SK-N-SH (cell line): ENCODE results near the gene SECISBP2L. TPM values are rescaled to one million over a fixed set of nuclear protein-coding genes. Genes with fewer than 3 reads are reported as not detected.

Source experiments
- CTCF ChIA-PET: fragments of 300-600, 350-600 bp; formaldehyde crosslinking; extraction: SDS; loops from one replicate; lab custom pipeline; 2021; lab: Yijun Ruan, JAX
- POLR2A ChIA-PET: fragments of 350-600 bp; sonication (Branson Sonifier 250); formaldehyde crosslinking; extraction: SDS; loops from one replicate; lab custom pipeline; 2020; ENCODE audit warnings: antibody characterized with exemption, inconsistent platforms; lab: Yijun Ruan, JAX
- DNase-seq: peaks from one replicate; pipeline ENCODE4 v3.0.0; 2012
- H2AFZ ChIP-seq: fragments of 200-600 bp; sonication (generic); 2 replicates; pipeline ENCODE4 v1.8.1; 2016; ENCODE audit warnings: antibody characterized with exemption, mild to moderate bottlenecking, low read depth
- H3F3A ChIP-seq: fragments of 200-600 bp; sonication (generic); replicated peaks from 2 replicates; pipeline ENCODE3; 2016; ENCODE audit warnings: antibody characterized with exemption, mild to moderate bottlenecking; ENCODE audit not compliant: insufficient read depth
- H3K27ac ChIP-seq, 2 experiments: fragments of 200-500 bp in 1 of 2; fragments of 200-600 bp in 1 of 2; sonication (Bioruptor generic) in 1 of 2; sonication (generic), shearing (Covaris generic) in 1 of 2; 2 replicates each; pipeline versions ENCODE4 v1.5.1 to v1.6.1; 2014 to 2016; ENCODE audit warnings: low read depth in 2 of 2, inconsistent platforms in 1 of 2, low read length in 1 of 2, mild to moderate bottlenecking in 1 of 2, mixed read lengths in 1 of 2
- H3K27me3 ChIP-seq: fragments of 200-600 bp; sonication (generic), shearing (Covaris generic); 2 replicates; pipeline ENCODE4 v1.6.1; 2016; ENCODE audit warnings: mixed run types; ENCODE audit not compliant: insufficient read depth
- H3K36me3 ChIP-seq, 2 experiments: fragments of 200-500 bp in 1 of 2; fragments of 200-600 bp in 1 of 2; sonication (Bioruptor generic) in 1 of 2; sonication (generic) in 1 of 2; replicated peaks in 1 of 2; 2 replicates each; pipeline versions ENCODE3 to v1.5.1; 2014 to 2016; ENCODE audit warnings: low read length in 1 of 2, mild to moderate bottlenecking in 1 of 2; ENCODE audit not compliant: insufficient read depth in 2 of 2, control insufficient read depth in 1 of 2
- H3K4me1 ChIP-seq, 2 experiments: fragments of 200-500 bp in 1 of 2; fragments of 200-600 bp in 1 of 2; sonication (Bioruptor generic) in 1 of 2; sonication (generic), shearing (Covaris generic) in 1 of 2; 2 replicates each; pipeline versions ENCODE4 v1.5.1 to v1.6.1; 2014 to 2016; ENCODE audit warnings: low read depth in 1 of 2, low read length in 1 of 2, mixed run types in 1 of 2; ENCODE audit not compliant: insufficient read depth in 2 of 2, control insufficient read depth in 1 of 2
- H3K4me2 ChIP-seq: fragments of 200-600 bp; sonication (generic), shearing (Covaris generic); 2 replicates; pipeline ENCODE4 v1.6.1; 2017; ENCODE audit warnings: mixed run types
- H3K4me3 ChIP-seq, 2 experiments: fragments of 200-500 bp in 1 of 2; fragments of 200-600 bp in 1 of 2; sonication (Bioruptor generic) in 1 of 2; sonication (generic), shearing (Covaris generic) in 1 of 2; 2 replicates each; pipeline versions ENCODE4 v1.5.1 to v1.8.1; 2014 to 2016; ENCODE audit warnings: low read depth in 2 of 2, inconsistent platforms in 1 of 2, low read length in 1 of 2, mild to moderate bottlenecking in 1 of 2, mixed read lengths in 1 of 2, moderate library complexity in 1 of 2
- H3K79me2 ChIP-seq: fragments of 200-600 bp; sonication (generic); 2 replicates; pipeline ENCODE4 v1.8.1; 2017; ENCODE audit warnings: mild to moderate bottlenecking; ENCODE audit not compliant: insufficient read depth
- H3K9ac ChIP-seq: fragments of 200-600 bp; sonication (generic); 2 replicates; pipeline ENCODE4 v1.6.1; 2017; ENCODE audit warnings: mixed run types
- H3K9me2 ChIP-seq: fragments of 200-600 bp; sonication (generic); 2 replicates; pipeline ENCODE4 v1.6.1; 2017; ENCODE audit warnings: mixed run types
- H3K9me3 ChIP-seq: fragments of 200-600 bp; sonication (generic); 2 replicates; pipeline ENCODE4 v1.6.1; 2017; ENCODE audit warnings: mixed run types, mild to moderate bottlenecking, moderate library complexity
- H4K20me1 ChIP-seq: fragments of 200-600 bp; sonication (generic); 2 replicates; pipeline ENCODE4 v1.6.1; 2017; ENCODE audit warnings: mild to moderate bottlenecking, mixed run types; ENCODE audit not compliant: insufficient read depth
- ELF1 ChIP-seq: IDR thresholded peaks from 2 replicates; pipeline ENCODE4 v1.4.0; 2012
- FOSL2 ChIP-seq: IDR thresholded peaks from 2 replicates; pipeline ENCODE4 v1.4.0; 2012; ENCODE audit warnings: low read depth, mild to moderate bottlenecking, moderate library complexity, borderline replicate concordance
- FOXJ3 ChIP-seq: sonication (generic); formaldehyde crosslinking; IDR thresholded peaks from 2 replicates; pipeline ENCODE4 v1.5.1; 2020; ENCODE audit warnings: mild to moderate bottlenecking, missing genetic modification reagents
- FOXM1 ChIP-seq: IDR thresholded peaks from 2 replicates; pipeline ENCODE4 v1.4.0; 2012; ENCODE audit warnings: low read depth, mild to moderate bottlenecking
- GABPA ChIP-seq: IDR thresholded peaks from 2 replicates; pipeline ENCODE4 v1.4.0; 2012; ENCODE audit warnings: low read depth, mild to moderate bottlenecking
- JUND ChIP-seq: IDR thresholded peaks from 2 replicates; pipeline ENCODE4 v1.4.0; 2012
- MXI1 ChIP-seq: IDR thresholded peaks from 2 replicates; pipeline ENCODE4 v1.6.1; 2012; ENCODE audit warnings: mild to moderate bottlenecking, low read depth, low read length, improper control_type of control experiment
- RFX5 ChIP-seq: IDR thresholded peaks from 2 replicates; pipeline ENCODE4 v1.6.1; 2012; ENCODE audit warnings: mild to moderate bottlenecking, improper control_type of control experiment, low read length
- TAF1 ChIP-seq: IDR thresholded peaks from 2 replicates; pipeline ENCODE4 v1.6.1; 2012; ENCODE audit warnings: low read depth, mild to moderate bottlenecking, low read length, moderate library complexity, borderline replicate concordance
- TCF12 ChIP-seq: IDR thresholded peaks from 2 replicates; pipeline ENCODE4 v1.4.0; 2012
- TEAD4 ChIP-seq: IDR thresholded peaks from 2 replicates; pipeline ENCODE4 v1.4.0; 2012; ENCODE audit warnings: mild to moderate bottlenecking, borderline replicate concordance; ENCODE audit not compliant: insufficient read depth
- YY1 ChIP-seq: IDR thresholded peaks from 2 replicates; pipeline ENCODE4 v1.4.0; 2012; ENCODE audit warnings: low read depth, mild to moderate bottlenecking
- WGBS: methylation state at CpG from one replicate; pipeline ENCODE4 v1.1.6; 2017; ENCODE audit warnings: low lambda C conversion rate; 5-methylcytosine and 5-hydroxymethylcytosine counted together
- polyA plus RNA-seq, 3 experiments: library from polyadenylated mRNA; depleted of rRNA; stranded (reverse); fragments of >200 nt; gene quantifications; 2 replicates each; pipeline ENCODE4 v1.2.3, GENCODE V29; 2012
- TF ChIP-seq, protein P1 (sequence below): IDR thresholded peaks from 2 replicates; pipeline ENCODE4; 2012
- TF ChIP-seq, protein P2 (sequence below): IDR thresholded peaks from 2 replicates; pipeline ENCODE4 v1.4.0; 2012; ENCODE audit warnings: low read depth, borderline replicate concordance
- TF ChIP-seq, protein P3 (sequence below): IDR thresholded peaks from 2 replicates; pipeline ENCODE4 v1.4.0; 2012; ENCODE audit warnings: low read depth
- TF ChIP-seq, protein P4 (sequence below): fragments of 150-350 bp; IDR thresholded peaks from 2 replicates; pipeline ENCODE4 v1.6.1; 2016; ENCODE audit warnings: mild to moderate bottlenecking, low read depth, low read length
- TF ChIP-seq, protein P5 (sequence below): IDR thresholded peaks from 2 replicates; pipeline ENCODE4 v1.6.1; 2012; ENCODE audit warnings: mild to moderate bottlenecking, low read depth, low read length, moderate library complexity
- TF ChIP-seq, protein P6 (sequence below): IDR thresholded peaks from 2 replicates; pipeline ENCODE4 v1.4.0; 2012; ENCODE audit warnings: low read depth, borderline replicate concordance

Gene SECISBP2L
- polyA plus RNA-seq, 1 of the 3 experiments (the other 2 are of a cell fraction), result 6.0 TPM

DNA sequence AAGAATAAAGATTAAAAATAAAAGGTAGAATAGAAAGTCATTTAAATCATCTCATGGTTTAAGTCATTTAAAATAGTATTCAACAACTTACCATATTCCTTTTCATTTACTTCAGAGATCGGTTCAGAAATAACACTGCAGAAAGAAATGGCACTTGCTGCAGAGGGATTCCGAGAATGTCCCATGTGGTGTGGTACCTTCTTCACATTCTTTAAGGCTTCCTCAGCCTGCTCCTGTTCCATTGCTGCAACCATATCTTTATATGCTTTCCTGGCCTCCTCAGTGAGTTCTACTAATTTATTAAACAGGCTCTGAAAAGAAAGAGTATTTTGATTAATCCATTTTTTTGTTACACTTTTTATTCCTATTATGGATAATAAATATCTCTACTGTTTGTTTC, 50.0 kb downstream of the SECISBP2L start:
- H3K9me2 ChIP-seq, result no peaks in the 10 kb centered on the region
- WGBS, result 97% methylated on average over 2 of the region's 2 CpGs
- H3K4me2 ChIP-seq, result no peak overlapping the region
- no peak overlapping the region for H3K27ac ChIP-seq
- H3F3A ChIP-seq, result peaks cover 6% of the 10 kb centered on the region
- no peaks in the 10 kb centered on the region for H3K9me3 ChIP-seq
- H4K20me1 ChIP-seq, result no peaks in the 10 kb centered on the region
- no peak overlapping the region for H3K4me3 ChIP-seq
- no peak overlapping the region for H3K9ac ChIP-seq
- H3K79me2 ChIP-seq, result no peaks in the 10 kb centered on the region
- ChIA-PET CTCF (interaction anchor here (1.0 kb wide), 1 partner anchor 20 kb away, joined by 4 read pairs; no protein-coding TSS in a partner anchor), POLR2A (no interaction called here)
- no peak overlapping the region for H2AFZ ChIP-seq
- H3K4me1 ChIP-seq, result peaks cover 0 to 14% of the 10 kb centered on the region in 2 experiments; a peak in 2 of 4 replicates
- no peak for DNase-seq
- no peaks in the 10 kb centered on the region for H3K27me3 ChIP-seq
- peaks cover 75 to 88% of the 10 kb centered on the region in 2 experiments for H3K36me3 ChIP-seq
- TF ChIP-seq, protein P1, sequence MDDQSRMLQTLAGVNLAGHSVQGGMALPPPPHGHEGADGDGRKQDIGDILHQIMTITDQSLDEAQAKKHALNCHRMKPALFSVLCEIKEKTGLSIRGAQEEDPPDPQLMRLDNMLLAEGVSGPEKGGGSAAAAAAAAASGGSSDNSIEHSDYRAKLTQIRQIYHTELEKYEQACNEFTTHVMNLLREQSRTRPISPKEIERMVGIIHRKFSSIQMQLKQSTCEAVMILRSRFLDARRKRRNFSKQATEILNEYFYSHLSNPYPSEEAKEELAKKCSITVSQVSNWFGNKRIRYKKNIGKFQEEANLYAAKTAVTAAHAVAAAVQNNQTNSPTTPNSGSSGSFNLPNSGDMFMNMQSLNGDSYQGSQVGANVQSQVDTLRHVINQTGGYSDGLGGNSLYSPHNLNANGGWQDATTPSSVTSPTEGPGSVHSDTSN, result no peak
- TF ChIP-seq, protein P2, sequence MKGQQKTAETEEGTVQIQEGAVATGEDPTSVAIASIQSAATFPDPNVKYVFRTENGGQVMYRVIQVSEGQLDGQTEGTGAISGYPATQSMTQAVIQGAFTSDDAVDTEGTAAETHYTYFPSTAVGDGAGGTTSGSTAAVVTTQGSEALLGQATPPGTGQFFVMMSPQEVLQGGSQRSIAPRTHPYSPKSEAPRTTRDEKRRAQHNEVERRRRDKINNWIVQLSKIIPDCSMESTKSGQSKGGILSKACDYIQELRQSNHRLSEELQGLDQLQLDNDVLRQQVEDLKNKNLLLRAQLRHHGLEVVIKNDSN, result no peak
- TF ChIP-seq, protein P3, sequence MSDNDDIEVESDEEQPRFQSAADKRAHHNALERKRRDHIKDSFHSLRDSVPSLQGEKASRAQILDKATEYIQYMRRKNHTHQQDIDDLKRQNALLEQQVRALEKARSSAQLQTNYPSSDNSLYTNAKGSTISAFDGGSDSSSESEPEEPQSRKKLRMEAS, result no peak
- TF ChIP-seq TCF12, result no peak
- TF ChIP-seq ELF1, result no peak
- no peak for TF ChIP-seq FOXM1
- TF ChIP-seq MXI1, result no peak
- TF ChIP-seq, protein P4, sequence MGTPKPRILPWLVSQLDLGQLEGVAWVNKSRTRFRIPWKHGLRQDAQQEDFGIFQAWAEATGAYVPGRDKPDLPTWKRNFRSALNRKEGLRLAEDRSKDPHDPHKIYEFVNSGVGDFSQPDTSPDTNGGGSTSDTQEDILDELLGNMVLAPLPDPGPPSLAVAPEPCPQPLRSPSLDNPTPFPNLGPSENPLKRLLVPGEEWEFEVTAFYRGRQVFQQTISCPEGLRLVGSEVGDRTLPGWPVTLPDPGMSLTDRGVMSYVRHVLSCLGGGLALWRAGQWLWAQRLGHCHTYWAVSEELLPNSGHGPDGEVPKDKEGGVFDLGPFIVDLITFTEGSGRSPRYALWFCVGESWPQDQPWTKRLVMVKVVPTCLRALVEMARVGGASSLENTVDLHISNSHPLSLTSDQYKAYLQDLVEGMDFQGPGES, result no peak
- TF ChIP-seq GABPA, result no peak
- TF ChIP-seq, protein P5, sequence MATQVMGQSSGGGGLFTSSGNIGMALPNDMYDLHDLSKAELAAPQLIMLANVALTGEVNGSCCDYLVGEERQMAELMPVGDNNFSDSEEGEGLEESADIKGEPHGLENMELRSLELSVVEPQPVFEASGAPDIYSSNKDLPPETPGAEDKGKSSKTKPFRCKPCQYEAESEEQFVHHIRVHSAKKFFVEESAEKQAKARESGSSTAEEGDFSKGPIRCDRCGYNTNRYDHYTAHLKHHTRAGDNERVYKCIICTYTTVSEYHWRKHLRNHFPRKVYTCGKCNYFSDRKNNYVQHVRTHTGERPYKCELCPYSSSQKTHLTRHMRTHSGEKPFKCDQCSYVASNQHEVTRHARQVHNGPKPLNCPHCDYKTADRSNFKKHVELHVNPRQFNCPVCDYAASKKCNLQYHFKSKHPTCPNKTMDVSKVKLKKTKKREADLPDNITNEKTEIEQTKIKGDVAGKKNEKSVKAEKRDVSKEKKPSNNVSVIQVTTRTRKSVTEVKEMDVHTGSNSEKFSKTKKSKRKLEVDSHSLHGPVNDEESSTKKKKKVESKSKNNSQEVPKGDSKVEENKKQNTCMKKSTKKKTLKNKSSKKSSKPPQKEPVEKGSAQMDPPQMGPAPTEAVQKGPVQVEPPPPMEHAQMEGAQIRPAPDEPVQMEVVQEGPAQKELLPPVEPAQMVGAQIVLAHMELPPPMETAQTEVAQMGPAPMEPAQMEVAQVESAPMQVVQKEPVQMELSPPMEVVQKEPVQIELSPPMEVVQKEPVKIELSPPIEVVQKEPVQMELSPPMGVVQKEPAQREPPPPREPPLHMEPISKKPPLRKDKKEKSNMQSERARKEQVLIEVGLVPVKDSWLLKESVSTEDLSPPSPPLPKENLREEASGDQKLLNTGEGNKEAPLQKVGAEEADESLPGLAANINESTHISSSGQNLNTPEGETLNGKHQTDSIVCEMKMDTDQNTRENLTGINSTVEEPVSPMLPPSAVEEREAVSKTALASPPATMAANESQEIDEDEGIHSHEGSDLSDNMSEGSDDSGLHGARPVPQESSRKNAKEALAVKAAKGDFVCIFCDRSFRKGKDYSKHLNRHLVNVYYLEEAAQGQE, result no peak
- no peak for TF ChIP-seq RFX5
- TF ChIP-seq TEAD4, result no peak
- no peak for TF ChIP-seq YY1
- no peak for TF ChIP-seq TAF1
- TF ChIP-seq FOXJ3 (CRISPR knock-in tag), result no peak
- TF ChIP-seq, protein P6, sequence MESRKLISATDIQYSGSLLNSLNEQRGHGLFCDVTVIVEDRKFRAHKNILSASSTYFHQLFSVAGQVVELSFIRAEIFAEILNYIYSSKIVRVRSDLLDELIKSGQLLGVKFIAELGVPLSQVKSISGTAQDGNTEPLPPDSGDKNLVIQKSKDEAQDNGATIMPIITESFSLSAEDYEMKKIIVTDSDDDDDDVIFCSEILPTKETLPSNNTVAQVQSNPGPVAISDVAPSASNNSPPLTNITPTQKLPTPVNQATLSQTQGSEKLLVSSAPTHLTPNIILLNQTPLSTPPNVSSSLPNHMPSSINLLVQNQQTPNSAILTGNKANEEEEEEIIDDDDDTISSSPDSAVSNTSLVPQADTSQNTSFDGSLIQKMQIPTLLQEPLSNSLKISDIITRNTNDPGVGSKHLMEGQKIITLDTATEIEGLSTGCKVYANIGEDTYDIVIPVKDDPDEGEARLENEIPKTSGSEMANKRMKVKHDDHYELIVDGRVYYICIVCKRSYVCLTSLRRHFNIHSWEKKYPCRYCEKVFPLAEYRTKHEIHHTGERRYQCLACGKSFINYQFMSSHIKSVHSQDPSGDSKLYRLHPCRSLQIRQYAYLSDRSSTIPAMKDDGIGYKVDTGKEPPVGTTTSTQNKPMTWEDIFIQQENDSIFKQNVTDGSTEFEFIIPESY, result no peak
- TF ChIP-seq JUND, result no peak
- no peak for TF ChIP-seq FOSL2
- TF ChIP-seq, all 33 proteins: peak for 0
